ENCODE results near the gene CDK6.
A peak's percentile ranks its signal among the peaks of the same experiment; 100 is the strongest.

CDK6 gene

DNA sequence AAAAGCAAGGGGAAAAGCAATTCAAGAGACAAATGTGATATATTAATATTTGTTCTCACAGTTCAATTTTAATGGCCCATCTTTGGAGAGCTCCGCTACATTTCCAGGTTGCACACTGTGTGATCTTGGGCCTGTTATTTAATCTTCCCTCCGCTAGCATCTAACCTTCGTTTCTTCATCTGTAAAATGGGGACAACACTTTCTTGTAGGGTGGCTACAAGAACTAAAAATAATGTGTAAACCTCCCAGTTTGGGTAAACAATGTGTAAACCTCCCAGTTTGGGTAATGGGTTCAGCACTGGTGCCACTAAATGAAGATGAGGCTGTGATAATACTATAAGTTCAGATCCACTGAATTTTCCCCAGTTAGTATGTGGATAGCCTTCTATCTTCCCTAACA is 99.5 kb downstream of the CDK6 start:
- no peak for DNase-seq (ENCODE audit: low spot score)

DNA sequence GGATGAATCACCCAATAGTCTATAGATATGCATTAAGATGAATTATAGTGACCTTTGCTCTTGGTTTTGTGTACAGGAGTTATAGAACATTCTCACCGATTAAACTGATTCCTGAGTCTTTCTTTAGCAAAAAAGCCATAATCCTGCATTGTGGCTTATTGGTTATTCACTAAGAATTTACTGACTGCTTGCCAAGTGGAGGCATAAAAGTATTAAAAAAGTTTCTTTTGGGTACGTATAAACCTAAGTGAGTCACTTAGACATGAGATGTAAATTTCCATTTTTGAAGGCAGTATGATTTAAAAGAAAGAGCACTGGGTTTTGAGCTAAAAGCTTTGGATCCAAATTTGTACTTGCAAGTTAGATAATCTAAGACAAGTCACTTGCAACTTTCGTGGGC is 100.7 kb downstream of the CDK6 start:
- no peak for DNase-seq (ENCODE audit: low spot score)

GRCh38 chr7:92732316-92733036 is 103.9 kb downstream of the CDK6 start:
- no peak for DNase-seq (ENCODE audit: low spot score)

DNA sequence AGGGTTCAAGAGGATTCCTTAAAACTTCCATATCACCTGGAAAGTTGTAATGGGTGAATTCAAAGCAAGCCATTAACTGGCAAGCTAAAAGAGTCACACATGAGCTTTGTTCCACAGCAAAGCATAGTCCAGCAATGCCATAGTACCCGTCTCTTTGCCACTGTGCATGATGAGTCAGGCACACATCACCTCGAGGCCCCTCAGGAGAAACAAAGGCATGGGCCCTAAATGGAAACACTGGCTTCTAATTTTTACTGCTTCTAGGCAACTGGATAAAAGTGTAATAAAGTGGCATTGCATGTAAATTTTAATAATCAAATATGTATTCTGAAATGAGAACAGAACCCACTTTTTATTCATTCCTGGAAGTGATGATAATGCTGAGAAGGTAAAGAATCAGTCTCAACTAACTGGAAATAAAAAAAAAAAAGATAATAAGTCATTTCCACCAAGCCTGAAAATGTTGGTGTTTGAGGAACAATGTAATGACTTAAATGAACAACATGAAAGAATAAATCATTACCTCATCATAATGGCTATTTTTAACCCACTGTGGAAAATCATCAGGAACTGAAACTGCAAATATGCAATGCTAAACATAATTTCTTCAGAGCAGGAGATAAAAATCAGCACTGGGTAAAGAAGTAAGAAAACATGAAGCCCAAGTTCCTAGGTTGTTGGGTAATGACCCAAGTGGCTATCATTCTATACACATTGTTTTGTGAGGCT is 104.9 kb downstream of the CDK6 start:
- no peak for DNase-seq (ENCODE audit: low spot score)

DNA sequence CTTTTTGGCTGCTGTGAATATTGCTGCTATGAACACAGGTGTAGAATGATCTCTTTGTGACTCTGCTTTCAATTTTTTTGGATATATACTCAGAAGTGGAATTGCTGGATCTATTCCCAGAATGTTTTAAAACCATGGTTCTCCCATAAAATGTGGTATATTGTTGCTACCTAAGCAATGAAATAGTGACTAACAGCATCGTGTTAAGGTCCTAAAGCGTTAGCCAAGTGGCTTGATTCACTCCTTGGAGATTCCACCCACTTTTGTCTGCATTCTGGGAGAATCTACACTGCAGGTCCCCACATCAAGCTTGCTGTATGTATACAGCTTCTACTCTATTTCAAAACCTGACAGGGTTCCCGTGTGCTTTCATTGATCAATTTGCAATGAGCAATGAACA is 105.6 kb downstream of the CDK6 start:
- DNase-seq (ENCODE audit: low spot score), result no peak

- no peak for DNase-seq (ENCODE audit: low spot score)
These were observed 106.6 kb downstream of the CDK6 start for GRCh38 chr7:92729751-92730150.

DNA sequence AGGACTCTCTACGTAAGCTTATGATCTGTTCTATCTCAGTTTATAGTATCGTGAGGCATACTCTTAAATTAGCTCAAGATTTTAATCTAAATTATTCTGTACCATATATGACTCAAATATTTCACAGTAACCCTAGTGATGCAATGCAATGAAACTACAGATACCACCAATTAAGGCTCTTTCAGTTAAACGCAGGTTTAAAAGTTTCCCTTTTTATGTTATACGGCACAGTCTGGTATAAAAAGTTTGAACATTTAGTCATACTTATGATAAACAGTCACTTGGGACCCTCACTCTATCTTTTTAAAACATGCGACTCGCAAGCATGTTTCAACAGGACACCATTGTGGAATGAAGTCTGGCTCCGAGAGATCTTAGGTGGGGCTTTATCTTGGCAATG is 107.2 kb downstream of the CDK6 start:
- DNase-seq (ENCODE audit: low spot score), result no peak

DNA sequence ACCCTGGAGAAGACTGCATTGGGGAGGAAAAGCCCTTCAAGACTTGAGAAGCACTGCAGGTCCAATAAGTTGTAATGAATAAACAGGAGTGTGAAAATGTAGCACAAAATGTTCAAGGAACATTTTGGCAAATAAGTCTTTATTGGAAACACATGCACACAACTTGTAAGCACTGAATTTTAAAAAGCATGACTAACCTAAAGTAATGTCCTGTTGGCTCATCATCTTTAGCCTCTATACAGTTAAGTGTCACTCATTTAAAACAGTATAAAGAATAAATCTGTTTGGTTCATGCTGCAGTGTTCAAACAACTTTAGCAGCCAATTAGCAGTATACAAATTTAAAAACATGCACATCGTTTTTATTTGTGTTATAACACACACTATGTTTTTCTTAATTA is 108.6 kb downstream of the CDK6 start:
- DNase-seq (ENCODE audit: low spot score), result peak; percentile 46

- no peak for DNase-seq (ENCODE audit: low spot score)
These were observed 111.0 kb downstream of the CDK6 start for GRCh38 chr7:92725161-92725925.

DNA sequence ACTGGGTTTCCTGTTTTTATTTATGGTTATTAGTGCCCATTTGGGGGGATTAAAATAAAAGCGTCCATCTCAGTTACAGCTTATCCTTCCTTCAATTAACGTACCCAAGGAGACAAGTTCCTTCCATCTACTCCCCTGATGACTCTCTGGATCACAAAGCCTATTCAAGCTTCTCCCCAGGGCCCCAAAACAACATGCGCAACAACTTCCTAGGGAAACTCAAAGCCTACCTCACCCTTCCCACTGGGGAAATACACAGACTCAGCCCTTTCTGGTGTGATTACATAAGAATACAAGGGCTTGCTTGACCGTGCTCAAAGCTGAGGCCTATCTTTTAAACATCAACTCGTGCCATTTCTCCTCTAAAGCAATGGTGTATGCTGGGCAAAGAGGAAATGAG is 112.4 kb downstream of the CDK6 start:
- no peak for DNase-seq (ENCODE audit: low spot score)

GRCh38 chr7:92723205-92723604 is 113.2 kb downstream of the CDK6 start:
- DNase-seq (ENCODE audit: low spot score), result no peak

GRCh38 chr7:92722541-92722940 is 113.8 kb downstream of the CDK6 start:
- no peak for DNase-seq (ENCODE audit: low spot score)

- no peak for DNase-seq (ENCODE audit: low spot score)
These were observed 115.6 kb downstream of the CDK6 start for GRCh38 chr7:92720604-92721350.

DNA sequence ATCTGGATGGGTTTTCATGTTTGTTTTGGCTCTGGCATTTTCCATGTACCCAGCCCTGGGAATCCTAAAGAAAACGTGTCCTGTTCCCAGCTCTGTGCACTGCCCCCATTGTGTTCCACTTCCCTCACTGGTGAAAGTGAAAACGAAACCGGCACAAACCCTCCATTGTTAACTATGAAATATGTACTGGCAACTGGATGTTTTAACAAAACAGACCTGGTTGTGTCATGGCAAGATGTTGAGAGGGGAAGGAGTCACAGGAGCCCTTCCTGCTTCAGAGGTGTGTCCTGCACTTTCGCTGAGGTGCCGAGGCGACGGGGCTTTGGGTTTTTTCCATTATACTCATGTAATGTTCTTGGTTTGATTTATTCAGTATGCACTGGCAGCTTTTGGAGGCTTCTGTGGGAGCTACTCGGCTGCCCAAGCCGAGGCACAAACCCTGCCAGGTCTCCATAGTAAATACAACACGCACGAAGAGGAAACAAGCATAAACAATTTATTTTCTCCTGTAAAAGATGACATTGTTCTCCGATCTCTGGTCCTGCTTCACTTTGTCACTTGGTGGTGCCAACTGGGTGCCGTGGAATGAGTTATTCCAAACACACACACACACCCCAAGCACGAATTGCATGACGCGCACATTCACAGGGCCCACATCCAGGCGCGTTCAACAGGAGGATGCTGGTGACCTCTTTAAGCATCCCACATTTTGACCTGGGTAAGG is 118.2 kb downstream of the CDK6 start:
- DNase-seq (ENCODE audit: low spot score), result no peak

DNA sequence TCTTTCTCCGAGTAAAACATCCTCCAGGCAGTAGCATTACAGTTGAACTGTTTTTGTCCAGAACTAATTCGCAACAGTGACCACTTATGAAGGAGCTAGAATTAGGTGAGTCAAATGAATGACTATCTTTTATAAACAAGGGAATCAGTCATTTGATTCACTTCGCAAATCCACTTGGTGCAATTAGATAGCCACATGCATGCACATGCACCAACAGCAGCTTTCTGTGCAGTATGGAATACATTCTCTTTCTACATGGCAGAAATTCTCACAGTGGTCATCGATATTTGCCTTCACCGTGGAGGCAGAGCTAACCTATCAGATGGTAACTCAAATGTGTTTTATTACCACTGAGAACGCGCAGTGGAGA is 118.8 kb downstream of the CDK6 start:
- DNase-seq (ENCODE audit: low spot score), result no peak

- no peak for DNase-seq (ENCODE audit: low spot score)
These were observed 119.4 kb downstream of the CDK6 start for GRCh38 chr7:92716825-92717580.

DNA sequence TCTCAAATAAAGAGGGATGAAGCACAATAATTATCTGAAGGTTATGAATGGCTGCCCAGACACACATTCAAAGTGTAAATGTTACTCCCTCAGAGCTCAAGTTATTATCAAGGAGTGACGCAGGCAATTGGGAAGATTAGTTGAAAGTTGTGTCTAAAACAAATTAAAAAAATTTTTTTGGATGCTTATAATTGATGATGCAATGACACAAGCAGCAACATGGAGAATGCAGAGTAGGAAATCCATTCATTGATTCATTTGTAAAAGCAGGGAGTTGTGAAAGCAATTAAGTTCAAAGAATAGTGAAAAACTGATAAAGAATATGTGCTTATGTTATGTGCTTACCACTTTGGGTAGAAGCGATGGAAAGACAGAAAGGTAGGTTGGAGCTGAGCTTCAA is 120.4 kb downstream of the CDK6 start:
- DNase-seq (ENCODE audit: low spot score), result no peak

- no peak for DNase-seq (ENCODE audit: low spot score)
These were observed 121.6 kb downstream of the CDK6 start for GRCh38 chr7:92714767-92715166.

DNA sequence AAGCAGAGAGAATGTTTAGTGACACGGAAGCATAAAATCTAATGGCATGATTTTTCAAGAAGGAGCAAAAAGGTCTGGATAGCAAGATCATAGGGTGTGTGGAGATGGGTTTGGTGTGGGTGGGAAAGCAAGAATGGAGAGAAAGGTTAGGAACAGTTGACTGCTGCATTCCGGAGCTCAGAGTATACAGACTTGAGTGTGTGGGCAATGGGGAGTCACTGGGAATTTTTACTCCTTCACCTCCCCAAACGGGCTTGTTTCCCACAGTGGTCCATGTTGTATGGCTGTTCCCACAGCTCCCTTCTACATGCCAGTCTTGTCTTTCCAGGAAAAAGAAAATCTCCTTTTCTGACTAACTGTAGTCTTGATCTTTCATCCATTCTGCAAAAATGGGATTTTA is 122.1 kb downstream of the CDK6 start:
- DNase-seq (ENCODE audit: low spot score), result no peak

DNA sequence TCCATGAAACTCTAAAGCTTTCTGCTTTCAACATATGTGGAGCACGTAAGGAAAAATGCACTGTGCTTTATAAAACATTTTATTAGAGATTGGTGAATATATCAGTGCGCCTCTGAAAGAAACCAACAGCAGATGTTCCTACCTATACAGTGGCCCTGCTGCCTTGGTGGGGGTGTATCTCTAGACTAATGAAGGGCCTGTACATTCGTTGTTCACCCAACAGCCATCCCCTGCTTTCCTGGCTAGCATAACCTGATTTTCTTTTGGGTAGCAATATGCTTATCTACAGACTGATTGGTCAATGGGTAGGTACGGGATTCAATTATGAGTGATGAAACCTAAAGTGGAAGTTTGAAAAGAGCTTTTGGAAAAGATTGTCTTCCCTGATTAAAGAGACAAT is 126.5 kb downstream of the CDK6 start:
- DNase-seq (ENCODE audit: low spot score), result no peak

DNA sequence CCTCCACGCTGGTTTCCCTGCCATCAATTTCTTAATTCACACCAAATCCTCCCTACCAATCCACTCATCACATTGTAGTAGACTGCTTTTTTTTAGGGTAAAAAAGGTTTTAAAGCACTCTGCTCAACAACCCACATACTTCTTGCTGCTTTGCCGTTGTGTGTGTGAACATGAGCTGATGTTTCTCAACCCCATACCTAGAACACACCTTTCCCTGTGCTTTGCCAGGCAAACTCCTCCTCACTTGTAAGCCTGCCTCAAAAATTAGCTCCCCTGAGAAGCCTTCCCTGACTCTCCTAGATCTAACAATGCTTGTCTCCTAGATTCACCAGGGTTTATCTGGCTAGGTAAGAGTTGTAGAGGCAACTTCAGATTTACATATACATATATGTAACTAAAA is 127.2 kb downstream of the CDK6 start:
- DNase-seq (ENCODE audit: low spot score), result no peak
